Neuronal stem cell (in vitro differentiated cells): ENCODE measurements around the gene DDT.
"Not testable (repeated sequence)": the region's sequence is repeated elsewhere in the genome, so short reads cannot be mapped to it uniquely, and the experiment has no call there.

Experiments
- DNase-seq: peaks from one replicate; pipeline ENCODE4 v3.0.0-alpha.2; 2013; ENCODE audit warnings: low spot score
- H2AFZ ChIP-seq: one replicate; pipeline ENCODE4 v1.6.1; 2013; ENCODE audit warnings: mild to moderate bottlenecking, low read length, inconsistent platforms
- H2AK5ac ChIP-seq: 2 replicates; pipeline ENCODE4 v1.6.1; 2013; ENCODE audit warnings: low read depth, mild to moderate bottlenecking, inconsistent platforms, low read length, moderate library complexity, mixed read lengths
- H2BK120ac ChIP-seq: 2 replicates; pipeline ENCODE4 v1.6.1; 2013; ENCODE audit warnings: low read depth, mild to moderate bottlenecking, inconsistent platforms, low read length, moderate library complexity, mixed read lengths
- H2BK12ac ChIP-seq: one replicate; pipeline ENCODE4 v1.6.1; 2013; ENCODE audit warnings: low read length, inconsistent platforms
- H2BK15ac ChIP-seq: 2 replicates; pipeline ENCODE4 v1.6.1; 2013; ENCODE audit warnings: mild to moderate bottlenecking, low read length, inconsistent platforms, mixed read lengths
- H2BK5ac ChIP-seq: one replicate; pipeline ENCODE4 v1.6.1; 2013; ENCODE audit warnings: inconsistent platforms, mild to moderate bottlenecking, low read length, moderate library complexity
- H3K14ac ChIP-seq: one replicate; pipeline ENCODE4 v1.6.1; 2013; ENCODE audit warnings: low read length, inconsistent platforms
- H3K18ac ChIP-seq: 2 replicates; pipeline ENCODE4 v1.6.1; 2013; ENCODE audit warnings: low read length, inconsistent platforms
- H3K23ac ChIP-seq: 2 replicates; pipeline ENCODE4 v1.6.1; 2013; ENCODE audit warnings: low read depth, mild to moderate bottlenecking, mixed read lengths, low read length, inconsistent platforms; ENCODE audit not compliant: poor library complexity
- H3K27ac ChIP-seq: replicated peaks from 3 replicates; pipeline ENCODE4 v1.5.1; 2013; ENCODE audit warnings: low read length, inconsistent platforms
- H3K27me3 ChIP-seq, 3 experiments: 2 replicates each; pipeline ENCODE4 v1.6.1; 2013; ENCODE audit warnings: low read length in 3 of 3, mild to moderate bottlenecking in 2 of 3, inconsistent platforms in 1 of 3, low read depth in 1 of 3, mixed read lengths in 1 of 3, moderate library complexity in 1 of 3; ENCODE audit not compliant: control insufficient read depth in 3 of 3, insufficient read depth in 3 of 3
- H3K36me3 ChIP-seq, 2 donors: replicated peaks in 1 of 2; 2 replicates each; pipeline ENCODE4 v1.6.1; 2013; ENCODE audit warnings: low read length in 2 of 2; ENCODE audit not compliant: control insufficient read depth in 2 of 2, insufficient read depth in 2 of 2
- H3K4ac ChIP-seq: 2 replicates; pipeline ENCODE4 v1.6.1; 2013; ENCODE audit warnings: inconsistent platforms, mild to moderate bottlenecking, low read length, moderate library complexity
- H3K4me1 ChIP-seq, 2 donors: 1 replicate in 1 of 2; 2 replicates in 1 of 2; pipeline ENCODE4 v1.6.1; 2013; ENCODE audit warnings: low read length in 2 of 2, low read depth in 1 of 2; ENCODE audit not compliant: control insufficient read depth in 2 of 2, insufficient read depth in 1 of 2
- H3K4me2 ChIP-seq: one replicate; pipeline ENCODE4 v1.6.1; 2013; ENCODE audit warnings: mild to moderate bottlenecking, low read length, inconsistent platforms; ENCODE audit not compliant: insufficient read depth, poor library complexity, severe bottlenecking
- H3K4me3 ChIP-seq, 2 donors: 2 replicates each; pipeline ENCODE4 v1.5.1; 2013; ENCODE audit warnings: low read length in 2 of 2, mild to moderate bottlenecking in 2 of 2, inconsistent platforms in 1 of 2, moderate library complexity in 1 of 2
- H3K79me1 ChIP-seq: one replicate; pipeline ENCODE4 v1.6.1; 2013; ENCODE audit warnings: low read depth, mild to moderate bottlenecking, inconsistent platforms, low read length, moderate library complexity
- H3K9ac ChIP-seq: one replicate; pipeline ENCODE4 v1.6.1; 2013; ENCODE audit warnings: mild to moderate bottlenecking, low read depth, low read length, inconsistent platforms; ENCODE audit not compliant: poor library complexity
- H3K9me3 ChIP-seq, 2 donors: replicated peaks in 1 of 2; 2 replicates each; pipeline versions ENCODE3 to v1.6.1; 2013; ENCODE audit warnings: low read length in 2 of 2, mild to moderate bottlenecking in 2 of 2, inconsistent platforms in 1 of 2, low read depth in 1 of 2, mixed read lengths in 1 of 2, moderate library complexity in 1 of 2; ENCODE audit not compliant: control insufficient read depth in 2 of 2, insufficient read depth in 1 of 2
- H4K8ac ChIP-seq: one replicate; pipeline ENCODE4 v1.6.1; 2013; ENCODE audit warnings: low read depth, mild to moderate bottlenecking, inconsistent platforms, low read length, moderate library complexity
- H4K91ac ChIP-seq: one replicate; pipeline ENCODE4 v1.6.1; 2013; ENCODE audit warnings: low read length, low read depth, mild to moderate bottlenecking, inconsistent platforms; ENCODE audit not compliant: poor library complexity
- WGBS, 2 donors: extraction: QIAGEN DNeasy Blood & Tissue Kit; methylation state at CpG; one replicate each; pipeline ENCODE4 v1.1.7; 2013; ENCODE audit warnings: missing lambda C conversion rate in 2 of 2, mixed read lengths in 1 of 2; ENCODE audit not compliant: insufficient read length in 2 of 2, insufficient replicate concordance in 1 of 2; ENCODE audit errors: extremely low coverage in 2 of 2; 5-methylcytosine and 5-hydroxymethylcytosine counted together

DDT gene

GRCh38 chr22:23969071-23969470 is 5.2 kb downstream of the DDT start:
- no CpG with 5 or more reads among the region's 3 CpGs for WGBS, 2 donors
- H3K14ac ChIP-seq: no peak overlapping the region
- no peaks in the 10 kb centered on the region for H3K4me1 ChIP-seq
- no peak overlapping the region for H2BK120ac ChIP-seq
- H3K9me3 ChIP-seq: peaks cover 3 to 4% of the 10 kb centered on the region in 2 donors
- H4K91ac ChIP-seq: no peak overlapping the region
- H3K9ac ChIP-seq: no peak overlapping the region
- no peak overlapping the region for H3K4me3 ChIP-seq
- no peak overlapping the region for H2BK5ac ChIP-seq
- no peak for DNase-seq
- H4K8ac ChIP-seq: no peak overlapping the region
- peaks cover 21 to 30% of the 10 kb centered on the region in 2 donors for H3K36me3 ChIP-seq
- no peak overlapping the region for H2AK5ac ChIP-seq
- H3K4me2 ChIP-seq: no peak overlapping the region
- H3K4ac ChIP-seq: no peak overlapping the region
- H2AFZ ChIP-seq: no peak overlapping the region
- peaks cover 8% of the 10 kb centered on the region for H3K79me1 ChIP-seq
- H3K18ac ChIP-seq: no peak overlapping the region
- no peak overlapping the region for H3K27ac ChIP-seq
- H2BK12ac ChIP-seq: no peak overlapping the region
- H3K27me3 ChIP-seq: no peaks in the 10 kb centered on the region
- H3K23ac ChIP-seq: no peak overlapping the region
- no peak overlapping the region for H2BK15ac ChIP-seq

DNA sequence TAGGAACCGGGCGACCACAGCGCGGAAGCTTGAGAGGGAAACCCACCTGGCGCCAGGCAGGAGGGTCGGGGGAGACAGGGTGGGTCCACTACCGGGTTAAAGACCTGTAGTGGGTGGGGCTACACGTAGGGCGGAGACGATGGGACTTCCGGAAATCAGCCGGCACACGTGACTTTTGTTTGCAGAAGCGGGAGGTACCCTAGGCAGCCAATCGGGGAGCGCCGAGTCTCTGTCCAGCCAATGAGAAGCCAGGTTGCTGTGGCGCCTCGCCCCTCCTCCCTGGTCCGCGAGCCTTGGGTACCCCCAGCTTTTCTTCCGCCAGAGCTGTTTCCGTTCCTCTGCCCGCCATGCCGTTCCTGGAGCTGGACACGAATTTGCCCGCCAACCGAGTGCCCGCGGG is 7.7 kb downstream of the DDT start, which contains the start of gene DDTL:
TSS of gene DDTL (plus strand) at position 321 of the 400 bp plus-strand sequence. CDS start at position 348, 27 bp downstream.
- not testable (repeated sequence) for H3K9ac ChIP-seq, H3K27ac ChIP-seq, H2BK120ac ChIP-seq, H3K9me3 ChIP-seq, DNase-seq, H3K4me1 ChIP-seq, H3K4me2 ChIP-seq, H2BK15ac ChIP-seq, H4K91ac ChIP-seq, H3K14ac ChIP-seq, H3K4ac ChIP-seq, H4K8ac ChIP-seq, H3K23ac ChIP-seq, H3K27me3 ChIP-seq, H2AFZ ChIP-seq, H3K79me1 ChIP-seq, H3K4me3 ChIP-seq, H2BK12ac ChIP-seq, H2BK5ac ChIP-seq, H3K18ac ChIP-seq, H2AK5ac ChIP-seq
- H3K36me3 ChIP-seq: peaks cover 17 to 26% of the 10 kb centered on the region in 2 donors
- no CpG with 5 or more reads among the region's 30 CpGs for WGBS, 2 donors

DNA sequence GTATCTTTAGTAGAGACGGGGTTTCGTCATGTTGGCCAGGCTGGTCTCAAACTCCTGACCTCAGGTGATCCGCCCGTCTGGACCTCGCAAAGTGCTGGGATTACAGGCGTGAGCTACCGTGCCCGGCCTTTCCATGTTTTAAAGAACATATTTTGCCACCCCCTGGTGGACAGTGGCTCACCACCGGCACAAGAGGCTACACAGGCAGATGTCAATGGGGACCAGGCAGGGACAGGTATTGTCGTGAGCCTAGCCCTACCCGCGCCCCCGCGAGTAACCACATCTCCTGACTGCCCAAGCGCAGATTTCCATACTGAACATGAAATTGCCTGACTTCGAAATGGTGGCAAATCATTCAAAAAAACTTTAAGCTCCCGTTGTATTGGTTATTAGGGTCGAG is 8.1 kb downstream of the DDT start:
- H3K36me3 ChIP-seq: peaks cover 16 to 21% of the 10 kb centered on the region in 2 donors
- not testable (repeated sequence) for H3K4me1 ChIP-seq, H3K9me3 ChIP-seq, H2BK120ac ChIP-seq, H3K9ac ChIP-seq, H3K27ac ChIP-seq, H2BK5ac ChIP-seq, H3K27me3 ChIP-seq, H4K8ac ChIP-seq, H3K23ac ChIP-seq, H4K91ac ChIP-seq, H3K79me1 ChIP-seq, H2AFZ ChIP-seq, H2BK12ac ChIP-seq, H3K4ac ChIP-seq, DNase-seq, H3K4me3 ChIP-seq, H2BK15ac ChIP-seq, H2AK5ac ChIP-seq, H3K4me2 ChIP-seq, H3K18ac ChIP-seq, H3K14ac ChIP-seq
- WGBS, 2 donors: no CpG with 5 or more reads among the region's 18 CpGs

DNA sequence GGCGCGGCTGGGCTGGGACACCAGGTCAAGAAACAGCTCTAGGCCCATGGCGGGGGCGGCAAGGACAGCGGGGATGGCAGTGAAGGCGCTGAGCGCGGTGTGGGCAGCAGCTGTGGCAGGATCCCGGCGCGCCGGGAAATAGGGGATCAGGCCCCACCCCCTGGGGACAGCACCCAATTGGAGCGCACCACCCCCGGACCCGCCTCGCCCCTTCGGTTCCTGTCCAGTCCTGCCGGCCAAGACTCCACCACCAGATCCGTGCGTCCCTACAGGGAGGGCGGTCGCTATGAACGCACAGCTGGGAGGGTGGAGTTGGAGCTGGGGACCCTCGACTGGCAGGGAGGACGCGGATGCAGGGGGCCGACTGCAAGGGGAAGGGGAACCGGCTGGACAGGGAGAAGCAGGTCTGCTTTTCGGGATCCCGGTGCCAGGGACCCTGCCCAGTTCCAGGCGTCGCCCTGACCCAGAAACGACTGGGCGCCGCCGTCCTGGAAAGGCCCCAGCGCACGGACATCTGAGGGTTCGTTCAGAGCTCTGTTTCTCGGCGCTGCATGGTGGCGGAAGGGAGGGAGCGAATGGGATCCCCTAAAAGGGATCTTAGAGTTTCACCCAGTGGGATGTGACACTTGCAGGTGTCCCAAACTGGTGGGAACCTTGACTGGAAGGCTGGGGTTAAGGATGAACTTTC is 13.0 kb downstream of the DDT start, which contains the start of gene GSTT2B:
TSS of gene GSTT2B (minus strand) at position 112 of the 688 bp plus-strand sequence. CDS start at position 48, 64 bp downstream.
- not testable (repeated sequence) for H3K4me2 ChIP-seq, H3K14ac ChIP-seq, H2AFZ ChIP-seq, H3K27ac ChIP-seq, H3K9me3 ChIP-seq, H4K91ac ChIP-seq, H2BK5ac ChIP-seq, H3K23ac ChIP-seq, H2BK120ac ChIP-seq, H4K8ac ChIP-seq, H2BK15ac ChIP-seq, H3K4me1 ChIP-seq, DNase-seq, H3K79me1 ChIP-seq, H3K36me3 ChIP-seq, H3K27me3 ChIP-seq, H3K4ac ChIP-seq, H3K9ac ChIP-seq, H3K4me3 ChIP-seq, H3K18ac ChIP-seq, H2AK5ac ChIP-seq, H2BK12ac ChIP-seq
- WGBS, 2 donors: no CpG with 5 or more reads among the region's 43 CpGs
